Tibial nerve (tissue), 4 donors: ENCODE data around the gene GCN1. TPM values are rescaled to one million over a fixed set of nuclear protein-coding genes. Genes with fewer than 3 reads are reported as not detected.

Experiments
- DNase-seq, 2 donors: peaks; one replicate each; pipeline ENCODE4 v3.0.0-alpha.2; 2019; ENCODE audit warnings: low spot score in 2 of 2
- H3K27ac ChIP-seq, 4 donors: fragments of 200-600 bp; sonication (generic) in 3 of 4; one replicate each; pipeline ENCODE4 v1.5.1; 2017 to 2019; ENCODE audit warnings: mild to moderate bottlenecking in 1 of 4
- H3K27me3 ChIP-seq, 2 donors: fragments of 200-600 bp; sonication (generic) in 1 of 2; one replicate each; pipeline versions ENCODE4 v1.5.1 to v1.6.0; 2017 to 2019
- H3K36me3 ChIP-seq, 3 donors: fragments of 200-600 bp; sonication (generic); one replicate each; pipeline ENCODE4 v1.5.1; 2018 to 2019
- H3K4me1 ChIP-seq, 4 donors: fragments of 200-600 bp; sonication (generic) in 3 of 4; one replicate each; pipeline ENCODE4 v1.5.1; 2017 to 2019
- H3K4me3 ChIP-seq, 4 donors: fragments of 200-600 bp; sonication (generic) in 3 of 4; one replicate each; pipeline ENCODE4 v1.5.1; 2017 to 2019; ENCODE audit warnings: mild to moderate bottlenecking in 1 of 4, moderate library complexity in 1 of 4
- H3K9me3 ChIP-seq, 4 donors: fragments of 200-600 bp; sonication (generic) in 3 of 4; one replicate each; pipeline ENCODE4 v1.5.1; 2017 to 2019
- EP300 ChIP-seq, 2 donors: sonication (generic); formaldehyde crosslinking; IDR thresholded peaks; one replicate each; pipeline ENCODE4 v1.6.1; 2017; ENCODE audit warnings: antibody characterized with exemption in 2 of 2, mild to moderate bottlenecking in 1 of 2
- POLR2A ChIP-seq, 2 donors: fragments of 450-650 bp; IDR thresholded peaks; one replicate each; pipeline ENCODE4 v1.6.1; 2017; ENCODE audit warnings: antibody characterized with exemption in 2 of 2, mild to moderate bottlenecking in 2 of 2, moderate library complexity in 2 of 2
- WGBS, 2 donors: methylation state at CpG; one replicate each; pipeline ENCODE4 v1.1.5; 2018; 5-methylcytosine and 5-hydroxymethylcytosine counted together
- total RNA-seq, 4 donors: library from RNA; depleted of rRNA; stranded (reverse); fragments of >200 nt; gene quantifications; one replicate each; pipeline ENCODE4 v1.1.0, GENCODE V29; 2016
- TF ChIP-seq, protein P1 (sequence below), 5 experiments: fragments of 200-600 bp in 3 of 5; fragments of 450-650 bp in 2 of 5; sonication (generic) in 3 of 5; IDR thresholded peaks; one replicate each; pipeline ENCODE4 v1.5.1; 2016 to 2019; ENCODE audit warnings: antibody characterized with exemption in 5 of 5, mild to moderate bottlenecking in 3 of 5, moderate library complexity in 2 of 5

GCN1 gene
- total RNA-seq, 4 donors from 2014 or later = 44.6 to 138 (median 106) TPM

- TF ChIP-seq, protein P1, sequence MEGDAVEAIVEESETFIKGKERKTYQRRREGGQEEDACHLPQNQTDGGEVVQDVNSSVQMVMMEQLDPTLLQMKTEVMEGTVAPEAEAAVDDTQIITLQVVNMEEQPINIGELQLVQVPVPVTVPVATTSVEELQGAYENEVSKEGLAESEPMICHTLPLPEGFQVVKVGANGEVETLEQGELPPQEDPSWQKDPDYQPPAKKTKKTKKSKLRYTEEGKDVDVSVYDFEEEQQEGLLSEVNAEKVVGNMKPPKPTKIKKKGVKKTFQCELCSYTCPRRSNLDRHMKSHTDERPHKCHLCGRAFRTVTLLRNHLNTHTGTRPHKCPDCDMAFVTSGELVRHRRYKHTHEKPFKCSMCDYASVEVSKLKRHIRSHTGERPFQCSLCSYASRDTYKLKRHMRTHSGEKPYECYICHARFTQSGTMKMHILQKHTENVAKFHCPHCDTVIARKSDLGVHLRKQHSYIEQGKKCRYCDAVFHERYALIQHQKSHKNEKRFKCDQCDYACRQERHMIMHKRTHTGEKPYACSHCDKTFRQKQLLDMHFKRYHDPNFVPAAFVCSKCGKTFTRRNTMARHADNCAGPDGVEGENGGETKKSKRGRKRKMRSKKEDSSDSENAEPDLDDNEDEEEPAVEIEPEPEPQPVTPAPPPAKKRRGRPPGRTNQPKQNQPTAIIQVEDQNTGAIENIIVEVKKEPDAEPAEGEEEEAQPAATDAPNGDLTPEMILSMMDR (IDR thresholded peaks at IDR 0.05) = no peak
- TF ChIP-seq POLR2A (IDR thresholded peaks at IDR 0.05) (no peak), EP300 (IDR thresholded peaks at IDR 0.05) (no peak)
- WGBS, 2 donors = 92 to 94% methylated on average over 10 of the region's 10 CpGs
- H3K36me3 ChIP-seq = peaks cover 0 to 55% (median 3%) of the 10 kb centered on the region in 3 donors
- no peaks in the 10 kb centered on the region for H3K27me3 ChIP-seq
- H3K4me3 ChIP-seq = no peak overlapping the region
- H3K9me3 ChIP-seq = no peaks in the 10 kb centered on the region
- no peak overlapping the region for H3K27ac ChIP-seq
- peaks cover 0 to 6% (median 0%) of the 10 kb centered on the region in 4 donors for H3K4me1 ChIP-seq
- DNase-seq = no peak
These were observed 11.7 kb upstream of the GCN1 start for GRCh38 chr12:120206228-120206627.

GRCh38 chr12:120204171-120204570 is 9.7 kb upstream of the GCN1 start:
- peaks cover 0 to 17% (median 12%) of the 10 kb centered on the region in 4 donors for H3K4me1 ChIP-seq
- no peak overlapping the region for H3K4me3 ChIP-seq
- WGBS, 2 donors = 89 to 91% methylated on average over 7 of the region's 7 CpGs
- no peak overlapping the region for H3K27ac ChIP-seq
- no peaks in the 10 kb centered on the region for H3K9me3 ChIP-seq
- H3K36me3 ChIP-seq = peaks cover 0 to 36% (median 0%) of the 10 kb centered on the region in 3 donors
- no peaks in the 10 kb centered on the region for H3K27me3 ChIP-seq
- no peak for DNase-seq
- TF ChIP-seq, protein P1 (IDR thresholded peaks at IDR 0.05) = no peak

- no peak for TF ChIP-seq EP300 (IDR thresholded peaks at IDR 0.05)
- no peak for TF ChIP-seq POLR2A (IDR thresholded peaks at IDR 0.05)
- TF ChIP-seq, protein P1 (IDR thresholded peaks at IDR 0.05) = no peak
- Histone ChIP-seq H3K4me3 (peak overlapping the region; percentile 71 to 94 (median 86)), H3K36me3 (peaks cover 0 to 44% (median 12%) of the 10 kb centered on the region in 3 donors), H3K4me1 (peaks cover 0 to 55% (median 18%) of the 10 kb centered on the region in 4 donors), H3K27me3 (no peaks in the 10 kb centered on the region), H3K9me3 (no peaks in the 10 kb centered on the region), H3K27ac (peak overlapping the region; percentile 14 to 92 (median 88))
- no peak for DNase-seq
- WGBS, 2 donors = 3% methylated on average over 13 to 16 of the region's 16 CpGs
These were observed 5.9 kb upstream of the GCN1 start for GRCh38 chr12:120200364-120200800.

- Histone ChIP-seq H3K27ac (peak overlapping the region in 3 of 4 donors; percentile 87 to 92 (median 90)), H3K4me1 (peaks cover 0 to 61% (median 20%) of the 10 kb centered on the region in 4 donors), H3K4me3 (peak overlapping the region; percentile 71 to 94 (median 86)), H3K27me3 (no peaks in the 10 kb centered on the region), H3K9me3 (no peaks in the 10 kb centered on the region), H3K36me3 (peaks cover 0 to 42% (median 12%) of the 10 kb centered on the region in 3 donors)
- peak in 1 of 2 donors; percentile 58 for DNase-seq
- WGBS, 2 donors = 24 to 37% methylated on average over 12 of the region's 12 CpGs
- peak in 1 of 2 donors; percentile 87 for TF ChIP-seq EP300 (IDR thresholded peaks at IDR 0.05)
- no peak for TF ChIP-seq POLR2A (IDR thresholded peaks at IDR 0.05)
- TF ChIP-seq, protein P1 (IDR thresholded peaks at IDR 0.05) = no peak
These were observed 5.2 kb upstream of the GCN1 start for GRCh38 chr12:120199595-120200306.

GRCh38 chr12:120199025-120199424 is 4.5 kb upstream of the GCN1 start:
- 69 to 77% methylated on average over 7 of the region's 7 CpGs for WGBS, 2 donors
- peak overlapping the region in 1 of 4 donors; percentile 87 for H3K27ac ChIP-seq
- H3K27me3 ChIP-seq = no peaks in the 10 kb centered on the region
- peak overlapping the region in 3 of 4 donors; percentile 79 to 94 (median 92) for H3K4me3 ChIP-seq
- TF ChIP-seq EP300 (IDR thresholded peaks at IDR 0.05) = no peak
- TF ChIP-seq POLR2A (IDR thresholded peaks at IDR 0.05) = no peak
- TF ChIP-seq, protein P1 (IDR thresholded peaks at IDR 0.05) = no peak
- DNase-seq = no peak
- H3K36me3 ChIP-seq = peaks cover 0 to 37% (median 12%) of the 10 kb centered on the region in 3 donors
- H3K4me1 ChIP-seq = peaks cover 0 to 61% (median 21%) of the 10 kb centered on the region in 4 donors
- H3K9me3 ChIP-seq = no peaks in the 10 kb centered on the region
